ENCODE data around the gene HMGXB4. TPM values are rescaled to one million over a fixed set of nuclear protein-coding genes. Genes with fewer than 3 reads are reported as not detected.

HMGXB4 gene
- total and polyA plus RNA-seq, 9 of the 15 experiments (the other 6 are each of a cell fraction or from before 2014, with no cell fraction given), result 9.9 to 31.4 (median 24.8) TPM

GRCh38 chr22:35214968-35215367, 42.3 kb upstream of the HMGXB4 start (continued):
- peak; percentile 85 for TF ChIP-seq ZBTB40 (IDR thresholded peaks at IDR 0.05)
- 0 out of 2 replicates have a peak, but pooled peaks have one; percentile 38 for TF ChIP-seq ZBTB40 (CRISPR knock-in tag; IDR thresholded peaks at IDR 0.05)
